SJSA1 (cell line): ENCODE measurements around the gene CHD9NB. TPM values are rescaled to one million over a fixed set of nuclear protein-coding genes. Genes with fewer than 3 reads are reported as not detected.

Experiments
- DNase-seq, 2 experiments: peaks; one replicate each; pipeline ENCODE4 v3.0.0-alpha.2; 2015 to 2020; ENCODE audit warnings: low spot score in 2 of 2, low read depth in 1 of 2
- H3K27ac ChIP-seq: fragments of 250-450 bp; sonication (Bioruptor Pico); 2 replicates; pipeline ENCODE4 v1.5.1; 2020; ENCODE audit warnings: mild to moderate bottlenecking, moderate library complexity
- H3K27me3 ChIP-seq: fragments of 250-450 bp; sonication (Bioruptor Pico); replicated peaks from 2 replicates; pipeline ENCODE4 v1.5.1; 2020; ENCODE audit warnings: mild to moderate bottlenecking, moderate library complexity
- H3K36me3 ChIP-seq: fragments of 250-450 bp; sonication (Bioruptor Pico); 2 replicates; pipeline ENCODE4 v1.5.1; 2020; ENCODE audit warnings: mild to moderate bottlenecking
- H3K4me1 ChIP-seq: fragments of 250-450 bp; sonication (Bioruptor Pico); replicated peaks from 2 replicates; pipeline ENCODE4 v1.6.1; 2021; ENCODE audit warnings: mild to moderate bottlenecking
- H3K4me3 ChIP-seq: fragments of 250-450 bp; sonication (Bioruptor Pico); 2 replicates; pipeline ENCODE4 v1.5.1; 2020; ENCODE audit warnings: mild to moderate bottlenecking
- H3K9me3 ChIP-seq: fragments of 250-450 bp; sonication (Bioruptor Pico); replicated peaks from 2 replicates; pipeline ENCODE4 v1.5.1; 2020; ENCODE audit warnings: mild to moderate bottlenecking
- total RNA-seq: library from RNA; depleted of rRNA; stranded (reverse); fragments of >200 nt; shearing (Covaris generic); gene quantifications from 2 replicates; pipeline ENCODE4 v1.2.3, GENCODE V29; 2014

Gene CHD9NB
- total RNA-seq, 1 experiment from 2014 or later: 0.45 TPM

- H3K4me1 ChIP-seq: peaks cover 21% of the 10 kb centered on the region
Measured at GRCh38 chr16:53090286-53090590, 37.5 kb upstream of the CHD9NB start.

GRCh38 chr16:53089434-53090285 is 37.0 kb upstream of the CHD9NB start:
- peaks cover 21% of the 10 kb centered on the region for H3K4me1 ChIP-seq
- no peaks in the 10 kb centered on the region for H3K36me3 ChIP-seq
- peak in 1 of 2 experiments; percentile 10 for DNase-seq
- no peak overlapping the region for H3K27ac ChIP-seq
- H3K4me3 ChIP-seq: no peak overlapping the region
- H3K27me3 ChIP-seq: no peaks in the 10 kb centered on the region
- no peaks in the 10 kb centered on the region for H3K9me3 ChIP-seq

More at GRCh38 chr16:53090286-53090590, 37.5 kb upstream of the CHD9NB start:
- DNase-seq: no peak
- H3K27ac ChIP-seq: no peak overlapping the region
- H3K4me3 ChIP-seq: no peak overlapping the region
- no peaks in the 10 kb centered on the region for H3K27me3 ChIP-seq
- H3K36me3 ChIP-seq: no peaks in the 10 kb centered on the region
- no peaks in the 10 kb centered on the region for H3K9me3 ChIP-seq

- Histone ChIP-seq H3K4me3 (no peak overlapping the region), H3K36me3 (no peaks in the 10 kb centered on the region), H3K27ac (no peak overlapping the region), H3K27me3 (no peaks in the 10 kb centered on the region), H3K9me3 (no peaks in the 10 kb centered on the region), H3K4me1 (peaks cover 21% of the 10 kb centered on the region)
- DNase-seq: no peak
Measured at GRCh38 chr16:53087101-53087500, 34.4 kb upstream of the CHD9NB start.

GRCh38 chr16:53085931-53086421 is 33.3 kb upstream of the CHD9NB start:
- H3K36me3 ChIP-seq: no peaks in the 10 kb centered on the region
- H3K27ac ChIP-seq: no peak overlapping the region
- no peak for DNase-seq
- no peaks in the 10 kb centered on the region for H3K27me3 ChIP-seq
- no peak overlapping the region for H3K4me3 ChIP-seq
- no peaks in the 10 kb centered on the region for H3K9me3 ChIP-seq
- H3K4me1 ChIP-seq: peaks cover 12% of the 10 kb centered on the region

- Histone ChIP-seq H3K27ac (no peak overlapping the region), H3K4me3 (no peak overlapping the region), H3K4me1 (peaks cover 12% of the 10 kb centered on the region)
Measured at GRCh38 chr16:53085369-53085843, 32.7 kb upstream of the CHD9NB start.

GRCh38 chr16:53084746-53085334 is 32.1 kb upstream of the CHD9NB start:
- Histone ChIP-seq H3K4me1 (peaks cover 12% of the 10 kb centered on the region), H3K36me3 (no peaks in the 10 kb centered on the region), H3K9me3 (no peaks in the 10 kb centered on the region), H3K27me3 (no peaks in the 10 kb centered on the region), H3K4me3 (no peak overlapping the region), H3K27ac (no peak overlapping the region)
- no peak for DNase-seq

More at GRCh38 chr16:53085369-53085843, 32.7 kb upstream of the CHD9NB start:
- Histone ChIP-seq H3K36me3 (no peaks in the 10 kb centered on the region), H3K9me3 (no peaks in the 10 kb centered on the region), H3K27me3 (no peaks in the 10 kb centered on the region)
- DNase-seq: no peak

- Histone ChIP-seq H3K4me3 (no peak overlapping the region), H3K36me3 (no peaks in the 10 kb centered on the region), H3K27me3 (no peaks in the 10 kb centered on the region), H3K9me3 (no peaks in the 10 kb centered on the region), H3K4me1 (peaks cover 14% of the 10 kb centered on the region), H3K27ac (no peak overlapping the region)
- no peak for DNase-seq
Measured at GRCh38 chr16:53084141-53084541, 31.4 kb upstream of the CHD9NB start.

GRCh38 chr16:53083119-53083518 is 30.4 kb upstream of the CHD9NB start:
- Histone ChIP-seq H3K9me3 (no peaks in the 10 kb centered on the region), H3K4me1 (peaks cover 14% of the 10 kb centered on the region), H3K27me3 (no peaks in the 10 kb centered on the region), H3K27ac (no peak overlapping the region), H3K4me3 (no peak overlapping the region), H3K36me3 (no peaks in the 10 kb centered on the region)
- DNase-seq: no peak

GRCh38 chr16:53082509-53082908 is 29.8 kb upstream of the CHD9NB start:
- Histone ChIP-seq H3K4me1 (peaks cover 14% of the 10 kb centered on the region), H3K36me3 (no peaks in the 10 kb centered on the region), H3K9me3 (no peaks in the 10 kb centered on the region), H3K27ac (no peak overlapping the region), H3K27me3 (no peaks in the 10 kb centered on the region), H3K4me3 (no peak overlapping the region)
- no peak for DNase-seq

- H3K4me3 ChIP-seq: no peak overlapping the region
- H3K27ac ChIP-seq: no peak overlapping the region
- no peaks in the 10 kb centered on the region for H3K9me3 ChIP-seq
- DNase-seq: no peak
- H3K4me1 ChIP-seq: peaks cover 14% of the 10 kb centered on the region
- H3K36me3 ChIP-seq: no peaks in the 10 kb centered on the region
- H3K27me3 ChIP-seq: no peaks in the 10 kb centered on the region
Measured at GRCh38 chr16:53081686-53082407, 29.1 kb upstream of the CHD9NB start.

- Histone ChIP-seq H3K4me3 (no peak overlapping the region), H3K27ac (no peak overlapping the region), H3K4me1 (peaks cover 14% of the 10 kb centered on the region), H3K36me3 (no peaks in the 10 kb centered on the region), H3K27me3 (no peaks in the 10 kb centered on the region), H3K9me3 (no peaks in the 10 kb centered on the region)
- no peak for DNase-seq
Measured at GRCh38 chr16:53081032-53081424, 28.3 kb upstream of the CHD9NB start.

- Histone ChIP-seq H3K36me3 (no peaks in the 10 kb centered on the region), H3K4me3 (no peak overlapping the region), H3K27ac (no peak overlapping the region), H3K4me1 (peaks cover 14% of the 10 kb centered on the region), H3K9me3 (no peaks in the 10 kb centered on the region), H3K27me3 (no peaks in the 10 kb centered on the region)
- DNase-seq: peak in 1 of 2 experiments; percentile 6
Measured at GRCh38 chr16:53080345-53081031, 27.8 kb upstream of the CHD9NB start.

GRCh38 chr16:53078765-53079485 is 26.2 kb upstream of the CHD9NB start:
- Histone ChIP-seq H3K4me3 (no peak overlapping the region), H3K27ac (no peak overlapping the region), H3K36me3 (no peaks in the 10 kb centered on the region), H3K27me3 (no peaks in the 10 kb centered on the region), H3K9me3 (0 out of 2 replicates have a peak, but pooled peaks cover 3% of the 10 kb centered on the region), H3K4me1 (peaks cover 14% of the 10 kb centered on the region)
- no peak for DNase-seq
